A673 (cell line): ENCODE data around the gene TMEM161B. TPM values are rescaled to one million over a fixed set of nuclear protein-coding genes. Genes with fewer than 3 reads are reported as not detected.

Source experiments
- BruUV-seq: library from RNA; stranded (reverse); fragments of 400-500 nt; replicated peaks from 2 replicates; lab custom pipeline; 2021; lab: Mats Ljungman, UMichigan
- CTCF ChIA-PET: fragments of 300-600 bp; sonication (Branson Sonifier 250); formaldehyde crosslinking; loops from one replicate; lab custom pipeline; 2022; ENCODE audit warnings: antibody characterized with exemption; lab: Charles Lee
- POLR2A ChIA-PET: fragments of 300-600 bp; sonication (Branson Sonifier 250); formaldehyde crosslinking; loops from one replicate; lab custom pipeline; 2022; ENCODE audit warnings: antibody characterized with exemption; ENCODE audit not compliant: low non-redundant PET; lab: Charles Lee
- DNase-seq: peaks from one replicate; pipeline ENCODE4 v3.0.0-alpha.2; 2015; ENCODE audit warnings: low spot score
- H3K27ac ChIP-seq: fragments of 200-600 bp; sonication (generic); 2 replicates; pipeline ENCODE4 v1.5.1; 2016; ENCODE audit warnings: mixed run types, low read depth, mild to moderate bottlenecking, mixed read lengths, antibody characterized with exemption, low read length; ENCODE audit not compliant: poor library complexity, severe bottlenecking
- H3K27me3 ChIP-seq: fragments of 200-600 bp; sonication (generic); replicated peaks from 2 replicates; pipeline ENCODE4 v1.6.1; 2017; ENCODE audit warnings: mixed run types, low read depth, mild to moderate bottlenecking, mixed read lengths, antibody characterized with exemption, low read length; ENCODE audit not compliant: insufficient read depth, poor library complexity
- H3K36me3 ChIP-seq: fragments of 200-600 bp; sonication (generic); 2 replicates; pipeline ENCODE4 v1.6.1; 2016; ENCODE audit warnings: mixed run types, mild to moderate bottlenecking, mixed read lengths, antibody characterized with exemption, low read length; ENCODE audit not compliant: insufficient read depth, poor library complexity, severe bottlenecking
- H3K4me1 ChIP-seq: fragments of 200-600 bp; sonication (generic); 2 replicates; pipeline ENCODE4 v1.6.1; 2017; ENCODE audit warnings: mixed run types, mild to moderate bottlenecking, mixed read lengths, antibody characterized with exemption, low read length; ENCODE audit not compliant: insufficient read depth, poor library complexity, severe bottlenecking
- H3K4me3 ChIP-seq: fragments of 200-600 bp; sonication (generic); 2 replicates; pipeline ENCODE4 v1.5.1; 2016; ENCODE audit warnings: low read depth, mixed run types, mild to moderate bottlenecking, mixed read lengths, low read length; ENCODE audit not compliant: poor library complexity, severe bottlenecking
- H3K9me3 ChIP-seq: fragments of 200-600 bp; sonication (generic); 2 replicates; pipeline ENCODE4 v1.6.1; 2016; ENCODE audit warnings: mixed run types, low read depth, mild to moderate bottlenecking, mixed read lengths, antibody characterized with exemption, low read length; ENCODE audit not compliant: poor library complexity, severe bottlenecking
- CTCF ChIP-seq: fragments of 300-800, 200-600 bp; sonication (generic); conservative IDR thresholded peaks from 2 replicates; pipeline ENCODE4 v1.5.1; 2017; ENCODE audit warnings: low read depth, mild to moderate bottlenecking, antibody characterized with exemption, low read length, moderate library complexity, mixed read lengths
- EZH2 ChIP-seq: fragments of 200-600 bp; sonication (generic); IDR thresholded peaks from 2 replicates; pipeline ENCODE4 v1.6.1; 2017; ENCODE audit warnings: borderline replicate concordance, low read depth, mild to moderate bottlenecking, mixed read lengths, antibody characterized with exemption, low read length; ENCODE audit not compliant: poor library complexity, severe bottlenecking
- intact Hi-C: fragments of 100-400 bp; cut with micrococcal nuclease; formaldehyde crosslinking; loops from one replicate; pipeline ENCODE4 v1.10.0; 2022; ENCODE audit not compliant: unreplicated experiment
- total RNA-seq: library from RNA; stranded (reverse); gene quantifications from 2 replicates; pipeline ENCODE4 v1.2.3, GENCODE V29; 2021

The TMEM161B gene
- total RNA-seq, 1 experiment from 2014 or later = 20.7 TPM

- Histone ChIP-seq H3K4me3 (no peak overlapping the region), H3K4me1 (no peaks in the 10 kb centered on the region), H3K36me3 (no peaks in the 10 kb centered on the region), H3K9me3 (no peaks in the 10 kb centered on the region), H3K27ac (no peak overlapping the region), H3K27me3 (no peaks in the 10 kb centered on the region)
- DNase-seq = no peak
- intact Hi-C loops = no loop called here
- BruUV-seq = no TSS peak
- ChIA-PET POLR2A (no interaction called here), CTCF (no interaction called here)
- TF ChIP-seq CTCF = no peak
- TF ChIP-seq EZH2 = no peak
These were observed 38.0 kb downstream of the TMEM161B start for GRCh38 chr5:88230546-88231066.

- Histone ChIP-seq H3K4me3 (no peak overlapping the region), H3K27ac (no peak overlapping the region), H3K36me3 (no peaks in the 10 kb centered on the region), H3K27me3 (no peaks in the 10 kb centered on the region), H3K9me3 (no peaks in the 10 kb centered on the region), H3K4me1 (no peaks in the 10 kb centered on the region)
- intact Hi-C loops = no loop called here
- CTCF ChIA-PET = no interaction called here
- POLR2A ChIA-PET = no interaction called here
- no peak for TF ChIP-seq EZH2
- no peak for TF ChIP-seq CTCF
- no TSS peak for BruUV-seq
- no peak for DNase-seq
These were observed 41.7 kb downstream of the TMEM161B start for GRCh38 chr5:88226881-88227450.

GRCh38 chr5:88214655-88215054 is 54.0 kb downstream of the TMEM161B start:
- Histone ChIP-seq H3K4me3 (no peak overlapping the region), H3K9me3 (no peaks in the 10 kb centered on the region), H3K4me1 (no peaks in the 10 kb centered on the region), H3K27ac (no peak overlapping the region), H3K36me3 (peaks cover 9% of the 10 kb centered on the region), H3K27me3 (no peaks in the 10 kb centered on the region)
- TF ChIP-seq CTCF (no peak), EZH2 (no peak)
- no peak for DNase-seq
- intact Hi-C loops = no loop called here
- no TSS peak for BruUV-seq
- ChIA-PET POLR2A (no interaction called here), CTCF (no interaction called here)
